Prostate gland (tissue), 2 donors: ENCODE data around the gene TMPRSS11D. TPM values are rescaled to one million over a fixed set of nuclear protein-coding genes. Genes with fewer than 3 reads are reported as not detected.

Source experiments
- DNase-seq: peaks from one replicate; pipeline ENCODE4 v3.0.0-alpha.2; 2019; ENCODE audit warnings: low spot score
- H3K27ac ChIP-seq, 2 donors: fragments of 200-600 bp; sonication (generic); 2 replicates each; pipeline ENCODE4 v1.5.1; 2017 to 2019
- H3K27me3 ChIP-seq: fragments of 200-600 bp; sonication (generic); replicated peaks from 2 replicates; pipeline ENCODE4 v1.5.1; 2019; ENCODE audit not compliant: insufficient read depth
- H3K36me3 ChIP-seq, 2 donors: fragments of 200-600 bp; sonication (generic); 1 replicate in 1 of 2; 2 replicates in 1 of 2; pipeline versions ENCODE4 v1.5.1 to v1.8.1; 2017 to 2019
- H3K4me1 ChIP-seq: fragments of 200-600 bp; sonication (generic); replicated peaks from 2 replicates; pipeline ENCODE4 v1.5.1; 2019
- H3K4me3 ChIP-seq, 2 donors: fragments of 200-600 bp; sonication (generic); 2 replicates each; pipeline ENCODE4 v1.5.1; 2017 to 2019
- H3K9me3 ChIP-seq: fragments of 200-600 bp; sonication (generic); 2 replicates; pipeline ENCODE4 v1.5.1; 2017
- CTCF ChIP-seq, 4 experiments: fragments of 200-600 bp in 2 of 4; fragments of 450-650 bp in 2 of 4; sonication (generic) in 2 of 4; IDR thresholded peaks; 1 replicate in 3 of 4; 2 replicates in 1 of 4; pipeline ENCODE4 v1.5.1; 2016 to 2019; ENCODE audit warnings: antibody characterized with exemption in 4 of 4, mild to moderate bottlenecking in 2 of 4, moderate library complexity in 2 of 4
- POLR2A ChIP-seq: fragments of 450-650 bp; IDR thresholded peaks from one replicate; pipeline ENCODE4 v1.6.1; 2016; ENCODE audit warnings: antibody characterized with exemption, mild to moderate bottlenecking
- POLR2AphosphoS5 ChIP-seq: sonication (generic); formaldehyde crosslinking; IDR thresholded peaks from one replicate; pipeline ENCODE4 v1.6.1; 2017; ENCODE audit warnings: antibody characterized with exemption
- WGBS: methylation state at CpG from one replicate; pipeline ENCODE4 v1.1.5; 2018; 5-methylcytosine and 5-hydroxymethylcytosine counted together
- intact Hi-C: fragments of 100-400 bp; cut with DNase I; formaldehyde crosslinking; loops from one replicate; pipeline ENCODE4 v1.14.2; 2022
- total RNA-seq, 2 donors: library from RNA; depleted of rRNA; stranded (reverse); fragments of >200 nt; gene quantifications; one replicate each; pipeline ENCODE4 v1.1.0, GENCODE V29; 2016

TMPRSS11D gene
- total RNA-seq, 2 donors from 2014 or later, result not detected

GRCh38 chr4:67927251-67927650 is 43.4 kb upstream of the TMPRSS11D start:
- no peak for DNase-seq
- 97% methylated on average over 3 of the region's 3 CpGs for WGBS
- intact Hi-C loops, result no loop called here

DNA sequence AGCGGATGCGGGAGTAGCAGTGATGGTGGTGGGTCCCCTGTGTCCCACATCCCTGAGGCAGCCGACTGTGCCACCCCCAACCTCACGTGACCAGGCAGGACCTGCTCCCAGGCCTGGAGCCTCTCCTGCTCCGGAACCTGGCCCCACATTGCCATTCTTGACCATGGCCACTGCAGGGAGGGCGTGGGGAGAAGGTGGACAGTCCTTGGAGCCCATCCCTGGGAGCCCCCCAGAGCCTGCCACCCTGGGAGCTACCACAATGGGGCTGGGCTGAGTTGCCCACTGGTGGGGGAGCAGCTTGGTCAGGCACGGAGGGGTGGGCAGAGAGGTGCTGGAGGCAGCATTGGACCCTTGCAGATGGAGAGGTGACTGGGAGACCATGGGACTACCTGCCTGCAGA is 42.7 kb upstream of the TMPRSS11D start:
- WGBS, result 96% methylated on average over 7 of the region's 7 CpGs

More at GRCh38 chr4:67927251-67927650, 43.4 kb upstream of the TMPRSS11D start:
- Histone ChIP-seq H3K4me1 (no peaks in the 10 kb centered on the region), H3K9me3 (no peaks in the 10 kb centered on the region), H3K27ac (no peak overlapping the region), H3K4me3 (no peak overlapping the region), H3K36me3 (no peaks in the 10 kb centered on the region), H3K27me3 (no peaks in the 10 kb centered on the region)
- TF ChIP-seq POLR2A (no peak), CTCF (IDR thresholded peaks at IDR 0.05) (no peak), POLR2AphosphoS5 (no peak)

DNA sequence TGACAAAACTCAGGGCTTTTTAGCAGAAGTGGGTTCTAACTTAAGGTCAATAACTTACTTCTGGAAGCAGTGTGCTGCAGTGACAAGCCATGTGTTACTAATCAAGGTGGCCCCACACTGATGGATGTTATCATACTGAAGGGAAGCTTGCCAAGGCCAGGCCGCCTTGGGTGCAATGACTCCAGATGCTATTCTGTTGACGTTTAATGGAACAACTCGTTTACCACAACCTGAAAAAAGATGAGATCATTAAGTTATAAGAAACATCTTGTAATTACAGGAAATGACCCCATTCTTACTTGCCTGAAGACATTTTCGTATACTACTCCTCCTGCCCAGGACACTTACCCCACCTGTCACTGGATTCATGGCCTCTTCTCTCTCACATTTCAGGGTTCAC is 38.9 kb upstream of the TMPRSS11D start:
- intact Hi-C loops, result no loop called here
- Histone ChIP-seq H3K36me3 (no peaks in the 10 kb centered on the region), H3K9me3 (no peaks in the 10 kb centered on the region), H3K27me3 (no peaks in the 10 kb centered on the region), H3K27ac (no peak overlapping the region), H3K4me1 (no peaks in the 10 kb centered on the region), H3K4me3 (no peak overlapping the region)
- 62% methylated on average over 4 of the region's 4 CpGs for WGBS
- TF ChIP-seq POLR2A, result no peak
- TF ChIP-seq POLR2AphosphoS5, result no peak
- no peak for TF ChIP-seq CTCF (IDR thresholded peaks at IDR 0.05)
- no peak for DNase-seq

More for the DNA sequence above, 42.7 kb upstream of the TMPRSS11D start:
- DNase-seq, result no peak
- intact Hi-C loops, result no loop called here
- H3K36me3 ChIP-seq, result no peaks in the 10 kb centered on the region
- TF ChIP-seq CTCF (IDR thresholded peaks at IDR 0.05) (no peak), POLR2AphosphoS5 (no peak), POLR2A (no peak)
- H3K9me3 ChIP-seq, result no peaks in the 10 kb centered on the region
- no peaks in the 10 kb centered on the region for H3K27me3 ChIP-seq
- no peaks in the 10 kb centered on the region for H3K4me1 ChIP-seq
- no peak overlapping the region for H3K4me3 ChIP-seq
- no peak overlapping the region for H3K27ac ChIP-seq

DNA sequence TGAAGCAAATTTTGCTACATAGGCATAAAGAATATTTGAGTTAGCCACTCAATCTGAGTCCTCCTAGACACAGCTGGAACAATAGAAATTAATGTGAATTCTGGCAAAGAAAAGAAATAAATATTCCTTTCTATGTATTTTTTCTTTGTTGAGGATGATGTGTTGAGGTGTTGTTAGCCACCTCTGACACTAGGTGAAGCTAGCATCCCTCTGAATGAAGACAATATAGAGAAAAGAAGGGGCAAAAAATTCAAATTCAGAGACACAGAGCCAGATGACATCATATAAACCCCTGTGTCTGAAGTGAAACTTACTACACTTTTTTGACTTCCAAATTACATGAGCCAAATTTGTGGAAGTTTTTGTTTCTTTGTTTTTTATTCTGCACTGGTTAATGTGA is 34.6 kb upstream of the TMPRSS11D start:
- TF ChIP-seq CTCF (IDR thresholded peaks at IDR 0.05), result peak in 1 of 4 experiments; percentile 41
- no peak for TF ChIP-seq POLR2AphosphoS5
- no peak for TF ChIP-seq POLR2A
- Histone ChIP-seq H3K4me3 (no peak overlapping the region), H3K4me1 (no peaks in the 10 kb centered on the region), H3K9me3 (no peaks in the 10 kb centered on the region), H3K27ac (no peak overlapping the region), H3K27me3 (no peaks in the 10 kb centered on the region), H3K36me3 (no peaks in the 10 kb centered on the region)
- intact Hi-C loops, result no loop called here
- no peak for DNase-seq

DNA sequence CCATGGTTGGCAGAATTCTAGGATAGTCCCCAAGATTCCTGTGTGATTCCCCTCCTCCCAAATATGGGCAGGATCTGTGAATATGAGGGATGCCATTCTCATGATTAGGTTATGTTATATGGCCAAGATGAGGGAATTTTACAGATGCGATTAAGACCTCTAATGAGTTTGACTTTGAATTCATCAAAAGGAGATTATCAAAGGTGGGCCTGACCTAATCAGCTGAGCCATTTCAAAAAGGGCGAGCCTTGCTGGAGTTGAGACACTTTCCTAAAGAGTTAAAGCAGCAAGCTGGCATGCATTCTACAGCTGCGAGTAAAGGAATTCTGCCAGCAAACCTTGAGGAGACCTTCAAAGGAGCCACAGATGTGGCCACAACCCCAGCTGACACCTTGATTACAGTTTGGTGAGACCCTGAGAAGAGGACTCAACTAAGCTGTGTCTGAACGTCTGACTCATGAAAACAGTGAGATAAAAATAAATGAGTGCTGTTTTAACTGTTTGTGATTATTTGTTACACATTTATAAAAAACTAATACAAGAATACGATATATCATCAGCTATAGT is 31.7 kb upstream of the TMPRSS11D start:
- no peaks in the 10 kb centered on the region for H3K27me3 ChIP-seq
- 68% methylated on average over 5 of the region's 5 CpGs for WGBS
- H3K4me3 ChIP-seq, result no peak overlapping the region
- H3K9me3 ChIP-seq, result no peaks in the 10 kb centered on the region
- DNase-seq, result no peak
- no peaks in the 10 kb centered on the region for H3K36me3 ChIP-seq
- TF ChIP-seq POLR2A (no peak), POLR2AphosphoS5 (no peak), CTCF (IDR thresholded peaks at IDR 0.05) (no peak)
- H3K27ac ChIP-seq, result no peak overlapping the region
- no peaks in the 10 kb centered on the region for H3K4me1 ChIP-seq
- intact Hi-C loops, result no loop called here
